ENCODE measurements around the gene CYB5R4. TPM values are rescaled to one million over a fixed set of nuclear protein-coding genes. Genes with fewer than 3 reads are reported as not detected.

CYB5R4 gene
- total and polyA plus RNA-seq, 2 donors (not counting 1 experiment from before 2014, with no cell fraction given) = 11.8 to 39.6 TPM

DNA sequence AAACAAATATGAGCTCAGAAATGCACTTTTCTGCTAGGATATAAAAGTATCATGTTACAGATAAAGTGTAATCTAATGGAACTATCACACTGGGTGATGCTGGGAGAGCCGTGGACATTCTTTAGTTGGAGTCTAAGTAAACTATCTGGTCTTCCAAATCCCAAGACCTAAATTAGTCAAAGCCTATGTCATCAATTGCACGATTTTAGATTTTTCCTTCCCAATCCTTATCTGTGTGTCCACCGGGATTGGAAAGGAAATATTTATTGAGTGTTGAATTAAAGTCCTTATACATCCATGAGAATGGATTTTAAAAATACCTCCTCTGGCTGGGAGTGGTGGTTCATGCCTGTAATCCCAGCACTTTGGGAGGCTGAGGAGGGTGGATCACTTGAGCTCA lies 154.4 kb downstream of the CYB5R4 start:
- Histone ChIP-seq H3K4me2 (replicated peaks; ENCODE audit: low read depth, low read length, poor library complexity, severe bottlenecking) (no peak overlapping the region), H3K36me3 (replicated peaks in 1 of 2; ENCODE audit: control extremely low read depth in 1 of 2, control insufficient read depth in 1 of 2, extremely low read depth in 1 of 2, insufficient read depth in 2 of 2, low read length in 1 of 2) (no peaks in the 10 kb centered on the region), H4K20me1 (ENCODE audit: control insufficient read depth, insufficient read depth, low read length, poor library complexity, severe bottlenecking) (no peaks in the 10 kb centered on the region), H3K27ac (ENCODE audit: low read length in 2 of 2) (no peak overlapping the region), H3K9ac (ENCODE audit: low read length) (no peak overlapping the region), H2AFZ (ENCODE audit: insufficient read depth, low read depth, low read length, poor library complexity, severe bottlenecking) (no peak overlapping the region), H3K4me3 (ENCODE audit: control extremely low read depth in 1 of 5, extremely low read depth in 1 of 5, insufficient read depth in 1 of 5, low read depth in 2 of 5, low read length in 4 of 5) (no peak overlapping the region), H3K4me1 (ENCODE audit: control insufficient read depth in 2 of 2, insufficient read depth in 2 of 2, low read length in 2 of 2) (no peaks in the 10 kb centered on the region), H3K79me2 (ENCODE audit: control insufficient read depth, insufficient read depth, low read length) (no peaks in the 10 kb centered on the region), H3K9me3 (ENCODE audit: control extremely low read depth in 1 of 3, control insufficient read depth in 2 of 3, insufficient read depth in 1 of 3, low read length in 2 of 3) (no peaks in the 10 kb centered on the region), H3K27me3 (replicated peaks in 1 of 4; ENCODE audit: control extremely low read depth in 1 of 4, control insufficient read depth in 3 of 4, insufficient read depth in 4 of 4, low read length in 3 of 4) (peaks cover 0 to 3% (median 0%) of the 10 kb centered on the region in 4 experiments)
- H3K27me3 Mint-ChIP-seq = peaks cover 8% of the 10 kb centered on the region
- intact Hi-C loops (cut with micrococcal nuclease) = no loop called here
- no peak overlapping the region for H3K27ac Mint-ChIP-seq
- no CpG with 5 or more reads among the region's 3 CpGs for WGBS (ENCODE audit: insufficient coverage)
- POLR2A ChIA-PET = no interaction called here
- no peaks in the 10 kb centered on the region for H3K4me1 Mint-ChIP-seq
- no peaks in the 10 kb centered on the region for H3K9me3 Mint-ChIP-seq (ENCODE audit: insufficient read depth)
- TF ChIP-seq, protein P1, sequence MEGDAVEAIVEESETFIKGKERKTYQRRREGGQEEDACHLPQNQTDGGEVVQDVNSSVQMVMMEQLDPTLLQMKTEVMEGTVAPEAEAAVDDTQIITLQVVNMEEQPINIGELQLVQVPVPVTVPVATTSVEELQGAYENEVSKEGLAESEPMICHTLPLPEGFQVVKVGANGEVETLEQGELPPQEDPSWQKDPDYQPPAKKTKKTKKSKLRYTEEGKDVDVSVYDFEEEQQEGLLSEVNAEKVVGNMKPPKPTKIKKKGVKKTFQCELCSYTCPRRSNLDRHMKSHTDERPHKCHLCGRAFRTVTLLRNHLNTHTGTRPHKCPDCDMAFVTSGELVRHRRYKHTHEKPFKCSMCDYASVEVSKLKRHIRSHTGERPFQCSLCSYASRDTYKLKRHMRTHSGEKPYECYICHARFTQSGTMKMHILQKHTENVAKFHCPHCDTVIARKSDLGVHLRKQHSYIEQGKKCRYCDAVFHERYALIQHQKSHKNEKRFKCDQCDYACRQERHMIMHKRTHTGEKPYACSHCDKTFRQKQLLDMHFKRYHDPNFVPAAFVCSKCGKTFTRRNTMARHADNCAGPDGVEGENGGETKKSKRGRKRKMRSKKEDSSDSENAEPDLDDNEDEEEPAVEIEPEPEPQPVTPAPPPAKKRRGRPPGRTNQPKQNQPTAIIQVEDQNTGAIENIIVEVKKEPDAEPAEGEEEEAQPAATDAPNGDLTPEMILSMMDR (IDR thresholded peaks at IDR 0.05) = no peak
- TF ChIP-seq EZH2 (IDR thresholded peaks at IDR 0.05; ENCODE audit: borderline replicate concordance, insufficient read depth, low read depth, low read length, poor library complexity, severe bottlenecking) = no peak
- CTCF ChIA-PET = no interaction called here
- ATAC-seq (ENCODE audit: low read depth) = no peak
- H3K4me3 Mint-ChIP-seq = no peak overlapping the region
- no peak for DNase-seq

DNA sequence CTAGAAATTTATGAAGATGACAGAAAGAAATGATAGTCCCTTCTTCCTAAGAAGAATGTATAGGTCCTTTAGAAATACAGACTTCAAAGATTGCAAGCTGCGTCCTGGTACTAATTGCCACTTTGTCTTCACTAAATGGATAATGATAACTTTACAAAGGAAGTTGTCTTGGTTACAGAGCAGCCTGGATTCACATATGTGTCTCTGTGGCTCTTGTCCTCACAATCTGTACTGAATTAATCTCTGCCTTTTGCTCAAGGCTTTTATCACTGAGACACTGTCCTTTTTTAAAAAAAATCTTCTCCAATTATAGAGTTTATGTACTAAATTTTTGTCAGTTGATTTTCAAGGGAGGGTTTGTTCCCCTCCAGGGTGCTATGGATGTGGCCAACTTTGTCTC lies 156.5 kb downstream of the CYB5R4 start:
- H3K27me3 Mint-ChIP-seq = peaks cover 13% of the 10 kb centered on the region
- CTCF ChIA-PET = no interaction called here
- DNase-seq (no peak), ATAC-seq (ENCODE audit: low read depth) (no peak)
- H3K4me1 Mint-ChIP-seq = no peaks in the 10 kb centered on the region
- H3K9me3 Mint-ChIP-seq (ENCODE audit: insufficient read depth) = no peaks in the 10 kb centered on the region
- intact Hi-C loops (cut with micrococcal nuclease) = no loop called here
- TF ChIP-seq, protein P1 (IDR thresholded peaks at IDR 0.05) = no peak
- no peak for TF ChIP-seq EZH2 (IDR thresholded peaks at IDR 0.05; ENCODE audit: borderline replicate concordance, insufficient read depth, low read depth, low read length, poor library complexity, severe bottlenecking)
- no peak overlapping the region for H3K9ac ChIP-seq (ENCODE audit: low read length)
- H2AFZ ChIP-seq (ENCODE audit: insufficient read depth, low read depth, low read length, poor library complexity, severe bottlenecking) = no peak overlapping the region
- no CpG with 5 or more reads among the region's 1 CpG for WGBS (ENCODE audit: insufficient coverage)
- H3K36me3 ChIP-seq (replicated peaks in 1 of 2; ENCODE audit: control extremely low read depth in 1 of 2, control insufficient read depth in 1 of 2, extremely low read depth in 1 of 2, insufficient read depth in 2 of 2, low read length in 1 of 2) = no peaks in the 10 kb centered on the region
- no peak overlapping the region for H3K27ac ChIP-seq (ENCODE audit: low read length in 2 of 2)
- no peaks in the 10 kb centered on the region for H4K20me1 ChIP-seq (ENCODE audit: control insufficient read depth, insufficient read depth, low read length, poor library complexity, severe bottlenecking)
- no peak overlapping the region for H3K27ac Mint-ChIP-seq
- H3K4me2 ChIP-seq (replicated peaks; ENCODE audit: low read depth, low read length, poor library complexity, severe bottlenecking) = no peak overlapping the region
- H3K79me2 ChIP-seq (ENCODE audit: control insufficient read depth, insufficient read depth, low read length) = no peaks in the 10 kb centered on the region
- POLR2A ChIA-PET = no interaction called here
- no peaks in the 10 kb centered on the region for H3K4me1 ChIP-seq (ENCODE audit: control insufficient read depth in 2 of 2, insufficient read depth in 2 of 2, low read length in 2 of 2)
- no peak overlapping the region for H3K4me3 ChIP-seq (ENCODE audit: control extremely low read depth in 1 of 5, extremely low read depth in 1 of 5, insufficient read depth in 1 of 5, low read depth in 2 of 5, low read length in 4 of 5)
- no peaks in the 10 kb centered on the region for H3K9me3 ChIP-seq (ENCODE audit: control extremely low read depth in 1 of 3, control insufficient read depth in 2 of 3, insufficient read depth in 1 of 3, low read length in 2 of 3)
- H3K4me3 Mint-ChIP-seq = no peak overlapping the region
- H3K27me3 ChIP-seq (replicated peaks in 1 of 4; ENCODE audit: control extremely low read depth in 1 of 4, control insufficient read depth in 3 of 4, insufficient read depth in 4 of 4, low read length in 3 of 4) = no peaks in the 10 kb centered on the region

Other genes starting within 250 kb of the CYB5R4 start
- gene SNAP91, start 150.6 kb upstream of the CYB5R4 start, total RNA-seq = not detected in 2 replicates
- not detected in 2 replicates for gene SNAP91, start 150.6 kb upstream of the CYB5R4 start, polyA plus RNA-seq
- not detected in 2 replicates for gene RIPPLY2, start 6.3 kb upstream of the CYB5R4 start, total RNA-seq
- gene RIPPLY2, start 6.3 kb upstream of the CYB5R4 start, polyA plus RNA-seq = not detected in 2 replicates
- not detected in 2 replicates for gene MRAP2, start 174.1 kb downstream of the CYB5R4 start, total RNA-seq
- not detected in 2 replicates for gene MRAP2, start 174.1 kb downstream of the CYB5R4 start, polyA plus RNA-seq